B cell (primary cell): ENCODE data around the gene FBXO7.

Source experiments
- EZH2 ChIP-seq: IDR thresholded peaks from 2 replicates; pipeline ENCODE4 v1.6.1; 2012; ENCODE audit warnings: borderline replicate concordance, low read depth, mild to moderate bottlenecking, moderate library complexity, low read length; ENCODE audit not compliant: insufficient read depth, poor library complexity, severe bottlenecking
- TF ChIP-seq, protein P1 (sequence below): fragments of 200-600 bp; IDR thresholded peaks from one replicate; pipeline ENCODE4 v1.8.0; 2022; ENCODE audit warnings: antibody characterized with exemption, mild to moderate bottlenecking

DNA sequence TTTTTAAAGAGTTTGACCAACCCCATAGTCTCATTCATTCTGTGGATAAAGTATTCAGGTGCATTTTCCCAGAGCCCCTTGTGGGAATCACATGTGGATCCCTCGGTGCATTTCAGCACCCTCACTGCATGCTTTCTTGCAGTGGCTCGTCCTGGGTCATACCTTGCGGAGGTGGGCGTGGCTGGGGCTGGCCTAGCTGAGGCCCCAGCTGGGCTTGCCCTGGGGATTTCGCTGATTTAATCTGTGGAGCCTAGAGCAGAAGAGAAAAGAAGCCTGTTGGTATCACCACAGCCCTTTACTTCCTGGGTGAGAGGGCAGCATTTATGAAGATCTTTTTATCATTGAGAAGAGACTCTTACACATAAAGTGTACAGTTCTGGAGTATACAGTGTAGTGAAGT is 53.1 kb downstream of the FBXO7 start:
- TF ChIP-seq EZH2: no peak
- TF ChIP-seq, protein P1, sequence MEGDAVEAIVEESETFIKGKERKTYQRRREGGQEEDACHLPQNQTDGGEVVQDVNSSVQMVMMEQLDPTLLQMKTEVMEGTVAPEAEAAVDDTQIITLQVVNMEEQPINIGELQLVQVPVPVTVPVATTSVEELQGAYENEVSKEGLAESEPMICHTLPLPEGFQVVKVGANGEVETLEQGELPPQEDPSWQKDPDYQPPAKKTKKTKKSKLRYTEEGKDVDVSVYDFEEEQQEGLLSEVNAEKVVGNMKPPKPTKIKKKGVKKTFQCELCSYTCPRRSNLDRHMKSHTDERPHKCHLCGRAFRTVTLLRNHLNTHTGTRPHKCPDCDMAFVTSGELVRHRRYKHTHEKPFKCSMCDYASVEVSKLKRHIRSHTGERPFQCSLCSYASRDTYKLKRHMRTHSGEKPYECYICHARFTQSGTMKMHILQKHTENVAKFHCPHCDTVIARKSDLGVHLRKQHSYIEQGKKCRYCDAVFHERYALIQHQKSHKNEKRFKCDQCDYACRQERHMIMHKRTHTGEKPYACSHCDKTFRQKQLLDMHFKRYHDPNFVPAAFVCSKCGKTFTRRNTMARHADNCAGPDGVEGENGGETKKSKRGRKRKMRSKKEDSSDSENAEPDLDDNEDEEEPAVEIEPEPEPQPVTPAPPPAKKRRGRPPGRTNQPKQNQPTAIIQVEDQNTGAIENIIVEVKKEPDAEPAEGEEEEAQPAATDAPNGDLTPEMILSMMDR: no peak
